HG03025 (cell line): ENCODE results near the gene B4GALT5.

ENCODE experiments used
- ATAC-seq: cut with Tn5 transposase; IDR thresholded peaks from one replicate; pipeline ENCODE4 v1.9.1; 2021; ENCODE audit warnings: mild to moderate bottlenecking, moderate library complexity; ENCODE audit not compliant: unreplicated experiment, low FRiP score

Gene B4GALT5

DNA sequence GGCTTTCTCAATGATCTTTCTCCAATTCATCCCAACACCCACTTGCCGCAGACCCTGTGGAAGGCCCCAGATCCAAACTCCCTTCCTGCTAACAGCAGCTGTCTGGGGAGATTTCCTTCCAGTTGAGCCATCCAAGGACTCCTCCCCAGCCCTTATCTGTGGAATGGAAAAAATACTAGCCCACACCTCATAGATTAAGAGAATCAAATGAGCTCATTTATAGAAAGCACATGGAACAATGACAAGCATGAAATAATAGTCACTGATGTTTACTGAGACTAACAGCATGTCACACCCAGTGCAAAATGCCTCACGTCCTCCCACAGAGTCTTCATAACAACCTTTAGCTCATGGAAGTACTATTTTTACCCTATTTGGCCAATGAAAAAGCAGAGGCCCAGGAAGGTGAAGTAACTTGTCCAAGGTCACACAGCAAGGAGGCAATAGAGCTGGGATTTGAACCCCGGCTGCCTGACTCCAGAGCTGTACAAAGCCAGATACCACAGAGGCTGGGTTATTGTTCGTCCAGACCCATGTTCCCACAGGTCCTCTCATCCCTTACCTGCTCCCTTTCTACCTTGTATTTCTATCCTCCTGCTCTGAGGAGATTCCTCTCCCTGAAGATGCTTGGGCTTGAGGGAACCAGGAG, 122.3 kb downstream of the B4GALT5 start:
- no peak for ATAC-seq

DNA sequence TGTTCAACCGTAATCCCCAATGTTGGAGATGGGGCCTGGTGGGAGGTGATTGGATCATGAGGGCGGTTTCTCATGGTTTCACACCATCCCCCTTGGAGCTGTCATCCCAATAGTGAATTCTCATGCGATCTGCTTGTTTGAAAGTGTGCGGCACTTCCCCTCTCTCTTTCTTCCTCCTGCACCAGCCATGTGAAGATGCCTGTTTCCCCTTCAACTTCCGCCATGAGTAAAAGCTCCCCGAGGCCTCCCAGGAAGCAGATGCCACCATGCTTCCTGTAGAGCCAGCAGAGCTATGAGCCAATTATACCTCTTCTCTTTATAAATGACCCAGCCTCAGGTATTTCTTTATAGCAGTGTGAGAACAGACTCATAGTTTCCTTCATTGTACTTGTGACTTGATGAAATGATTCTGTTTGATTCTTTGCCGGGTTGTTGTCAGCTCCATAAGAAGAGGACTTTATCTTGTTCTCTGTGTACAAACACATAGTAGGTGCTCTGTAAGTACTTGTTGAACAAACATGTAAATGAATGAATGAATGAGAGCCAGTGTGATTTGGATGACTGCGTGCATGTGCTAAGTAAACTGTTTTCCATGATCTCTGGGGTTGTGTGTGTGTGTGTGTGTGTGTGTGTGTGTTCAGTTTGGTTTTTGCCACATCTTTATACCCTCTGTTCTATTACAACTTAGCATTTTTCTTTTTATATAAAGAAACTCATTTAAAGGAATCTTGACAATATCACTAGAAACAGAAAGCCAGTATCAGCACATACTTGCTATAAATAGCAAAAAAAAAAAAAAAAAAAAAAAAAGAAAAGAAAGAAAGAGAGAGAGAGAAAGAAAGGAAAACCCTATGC, 123.3 kb downstream of the B4GALT5 start:
- ATAC-seq: no peak

DNA sequence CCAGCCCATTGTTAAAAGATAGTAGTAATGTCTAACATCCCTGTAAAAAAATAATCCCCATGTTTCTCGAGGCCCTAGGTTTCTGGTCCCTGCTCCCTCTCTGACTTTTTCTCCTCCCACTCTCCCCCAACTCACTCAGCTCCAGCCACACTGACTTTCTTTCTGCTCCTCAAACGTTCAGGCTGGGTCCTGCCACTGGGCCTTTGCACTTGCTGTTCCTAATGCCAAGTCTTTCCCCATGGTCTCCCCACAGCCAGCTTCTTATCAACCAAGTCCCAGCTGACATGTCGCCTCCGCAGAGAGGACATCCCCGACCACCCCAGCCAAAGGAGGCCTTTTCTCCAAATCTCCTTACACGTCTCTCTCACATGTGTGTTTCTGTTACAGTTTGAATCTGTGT, 123.9 kb downstream of the B4GALT5 start:
- ATAC-seq: no peak

DNA sequence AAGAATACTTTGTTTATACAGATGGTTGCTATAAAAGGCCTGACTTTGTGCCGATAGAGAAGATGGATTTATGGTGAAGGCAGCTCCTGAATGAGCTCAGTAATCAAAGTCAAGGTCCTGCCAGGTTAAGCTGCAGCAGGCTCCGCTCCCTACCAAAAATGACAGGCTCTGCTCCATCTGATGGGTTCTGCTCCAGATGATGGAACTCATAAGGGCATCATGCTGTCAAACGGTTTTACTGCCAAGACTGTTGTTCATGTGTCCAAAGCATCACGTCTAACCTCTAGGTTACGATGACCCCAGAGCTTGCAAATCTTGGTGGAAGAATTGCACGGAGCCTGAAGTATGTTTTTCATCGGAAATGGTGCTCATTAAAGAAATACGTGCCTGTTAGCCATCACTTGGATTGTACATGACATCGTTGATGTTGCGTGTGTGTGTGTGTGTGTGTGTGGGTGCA, 126.5 kb downstream of the B4GALT5 start:
- ATAC-seq: no peak

DNA sequence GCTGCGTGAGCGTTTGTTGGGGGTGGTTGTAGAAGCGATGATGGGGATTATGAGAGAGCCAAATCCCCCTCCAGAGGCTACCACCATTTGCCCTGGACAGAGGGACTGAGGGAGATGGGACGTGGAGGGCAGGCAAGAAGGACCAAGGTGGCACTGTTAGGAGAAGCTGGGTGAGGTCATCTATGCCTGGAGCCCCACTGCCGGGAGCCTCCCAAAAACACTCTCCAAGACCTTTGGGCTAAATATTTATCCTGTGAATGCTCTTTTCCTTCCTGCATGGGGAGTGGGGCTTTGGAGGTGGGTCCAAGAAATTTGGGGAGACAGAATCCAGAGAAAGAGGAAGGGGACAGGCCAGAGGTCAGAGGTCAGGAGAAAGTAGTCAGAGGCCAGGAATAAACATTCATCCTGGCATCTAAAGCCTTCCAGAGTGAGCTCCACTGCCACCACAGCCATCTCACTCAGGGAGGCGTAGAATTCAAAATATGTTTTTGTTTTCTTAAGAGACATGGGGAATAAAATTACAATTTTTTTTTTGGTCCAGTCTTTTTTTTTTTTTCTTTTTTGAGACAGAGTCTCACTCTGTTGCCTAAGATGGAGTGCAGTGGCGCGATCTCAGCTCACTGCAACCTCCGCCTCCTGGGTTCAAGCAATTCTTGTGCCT, 128.0 kb downstream of the B4GALT5 start:
- ATAC-seq: no peak

DNA sequence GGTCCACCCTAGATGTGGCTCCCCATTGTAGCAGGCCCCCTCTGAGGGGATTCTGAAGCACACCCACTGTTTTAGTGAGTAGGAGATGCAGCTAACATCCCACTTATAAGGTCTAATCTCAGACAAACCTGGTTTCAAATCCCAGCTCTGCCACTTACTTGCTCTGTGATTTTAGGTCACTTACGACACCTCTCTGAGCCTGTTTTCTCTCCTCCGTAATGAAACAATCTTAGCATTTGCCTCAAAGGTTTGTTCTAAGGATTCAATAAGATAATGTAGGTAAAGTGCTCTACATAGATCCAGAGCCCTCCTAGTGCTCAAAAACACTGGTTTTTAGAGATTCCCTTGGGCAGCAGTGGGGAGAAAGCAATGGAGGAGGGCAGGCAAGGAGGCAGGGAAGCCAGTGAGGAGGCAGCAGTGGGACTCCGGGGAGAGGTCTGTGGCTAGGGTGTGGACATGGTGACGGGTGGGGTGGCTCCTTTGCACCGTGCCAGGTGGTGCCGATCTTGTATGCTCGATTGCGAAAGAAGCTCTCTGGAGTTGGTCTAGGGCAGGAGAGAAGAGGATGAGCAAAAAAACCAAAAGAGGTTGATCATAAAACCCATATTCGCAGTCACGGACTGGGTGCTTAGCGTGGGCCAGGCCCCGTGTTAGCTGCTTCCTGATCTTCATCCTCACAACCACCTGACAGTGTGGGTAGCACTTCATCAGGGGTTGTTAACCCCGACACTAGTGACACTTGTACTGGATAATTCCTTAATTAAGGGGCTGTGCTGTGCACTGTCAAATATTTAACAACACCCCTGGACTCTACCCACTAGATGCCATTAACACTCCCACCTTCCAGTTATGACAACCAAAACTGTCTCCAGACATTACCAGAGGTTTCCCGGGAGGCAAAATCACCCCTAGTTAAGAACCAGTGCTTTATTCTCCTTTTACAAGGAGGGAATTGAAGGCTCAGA, 129.0 kb downstream of the B4GALT5 start:
- ATAC-seq: no peak

DNA sequence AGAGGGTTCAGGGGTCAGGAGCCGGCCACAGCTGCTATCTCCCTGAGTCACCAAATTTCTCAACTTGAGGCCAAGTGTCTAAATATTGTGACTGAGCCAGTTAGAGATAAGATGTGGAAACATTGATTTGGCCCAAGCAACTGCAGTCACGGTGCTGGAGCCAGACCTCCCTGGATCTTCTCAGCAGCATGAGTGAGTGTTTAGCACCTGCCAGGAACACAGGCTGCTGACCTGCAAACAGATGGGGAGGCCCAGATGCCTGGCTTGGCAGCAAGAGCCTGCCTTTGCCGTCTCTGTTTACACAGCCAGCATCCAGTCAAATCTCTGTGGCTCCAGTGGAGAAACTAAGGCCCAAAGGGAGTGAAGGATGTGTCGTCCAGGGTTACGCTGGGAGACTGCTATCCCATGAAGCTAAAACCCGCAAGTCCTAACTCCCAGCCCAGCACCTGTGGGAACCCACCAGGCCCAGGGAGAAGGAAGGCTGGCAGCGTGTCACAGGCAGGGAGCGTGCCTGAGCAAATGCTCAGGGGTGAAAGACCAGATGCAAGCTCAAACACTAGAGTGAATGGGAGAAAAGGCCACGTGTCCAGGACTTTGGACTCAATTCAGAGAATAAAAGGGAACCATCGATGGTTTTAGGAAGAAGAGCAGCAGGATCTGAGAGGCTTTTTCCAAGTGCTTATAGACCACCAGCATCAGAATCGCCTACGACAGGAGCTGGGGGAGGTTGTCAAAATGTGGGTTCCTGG, 129.8 kb downstream of the B4GALT5 start:
- no peak for ATAC-seq

DNA sequence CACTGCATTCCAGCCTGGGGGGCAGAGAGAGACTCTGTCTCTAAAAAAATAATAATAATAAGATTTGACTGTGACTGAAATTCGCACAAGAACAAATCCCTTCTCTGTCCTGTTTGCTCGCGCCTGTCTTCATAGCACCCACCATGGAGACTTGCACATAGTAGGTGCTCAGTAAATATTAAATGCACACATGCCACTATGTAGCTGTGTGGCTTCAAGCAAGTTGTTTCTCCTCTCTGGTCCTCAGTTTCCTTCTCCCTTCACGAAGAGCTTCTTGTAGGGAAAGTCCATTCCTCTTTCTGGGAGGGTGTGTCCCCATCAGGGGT, 130.4 kb downstream of the B4GALT5 start:
- no peak for ATAC-seq
